Neural cell (in vitro differentiated cells): ENCODE data around the gene ETV3.

ENCODE experiments used
- CTCF ChIP-seq: fragments of 450-650 bp; IDR thresholded peaks from 2 replicates; pipeline ENCODE4 v1.5.1; 2014; ENCODE audit warnings: antibody characterized with exemption, mild to moderate bottlenecking, moderate library complexity; ENCODE audit not compliant: poor library complexity, severe bottlenecking
- EP300 ChIP-seq: fragments of 450-650 bp; conservative IDR thresholded peaks from 2 replicates; pipeline ENCODE4 v1.6.1; 2014; ENCODE audit warnings: antibody characterized with exemption, mild to moderate bottlenecking, moderate library complexity; ENCODE audit not compliant: poor library complexity, severe bottlenecking
- EZH2 ChIP-seq: fragments of 200-600, 300-800 bp; shearing (Covaris generic), sonication (generic); IDR thresholded peaks from 2 replicates; pipeline ENCODE4 v1.6.1; 2014; ENCODE audit warnings: antibody characterized with exemption, low read length, borderline replicate concordance, mild to moderate bottlenecking; ENCODE audit not compliant: insufficient read depth, poor library complexity, severe bottlenecking
- RAD21 ChIP-seq: fragments of 450-650 bp; conservative IDR thresholded peaks from 2 replicates; pipeline ENCODE4 v1.6.1; 2014; ENCODE audit warnings: antibody characterized with exemption, mild to moderate bottlenecking, moderate library complexity

GRCh38 chr1:157088607-157089006 is 49.6 kb downstream of the ETV3 start:
- no peak for TF ChIP-seq CTCF
- TF ChIP-seq RAD21: no peak
- no peak for TF ChIP-seq EP300
- TF ChIP-seq EZH2: no peak
